ENCODE measurements around the gene DCLK3.

DCLK3 gene

GRCh38 chr3:36763850-36764703 lies at the start of gene DCLK3:
Gene DCLK3, minus strand, starts transcription at chr3:36764553. Its CDS starts 290 bp downstream, at chr3:36764263.
- FAIRE-seq (no peak), DNase-seq (ENCODE audit: extremely low spot score, insufficient read length, low read depth) (no peak)

- FAIRE-seq (no peak), DNase-seq (ENCODE audit: extremely low spot score, insufficient read length, low read depth) (no peak)
Measured at GRCh38 chr3:36813305-36813704, 49.0 kb upstream of the DCLK3 start.

- DNase-seq (ENCODE audit: extremely low spot score, insufficient read length, low read depth) (no peak), FAIRE-seq (no peak)
Measured at GRCh38 chr3:36812240-36812639, 47.9 kb upstream of the DCLK3 start.

- no peak for FAIRE-seq
- no peak for DNase-seq (ENCODE audit: extremely low spot score, insufficient read length, low read depth)
Measured at GRCh38 chr3:36811768-36812167, 47.4 kb upstream of the DCLK3 start.

GRCh38 chr3:36804295-36805055 lies 40.1 kb upstream of the DCLK3 start:
- DNase-seq (ENCODE audit: extremely low spot score, insufficient read length, low read depth) (no peak), FAIRE-seq (no peak)

- FAIRE-seq = no peak
Measured at GRCh38 chr3:36803091-36803791, 38.9 kb upstream of the DCLK3 start.

GRCh38 chr3:36800533-36801116 lies 36.3 kb upstream of the DCLK3 start:
- FAIRE-seq (no peak), DNase-seq (ENCODE audit: extremely low spot score, insufficient read length, low read depth) (no peak)

More at GRCh38 chr3:36803091-36803791, 38.9 kb upstream of the DCLK3 start:
- DNase-seq (ENCODE audit: extremely low spot score, insufficient read length, low read depth) = no peak

- FAIRE-seq (no peak), DNase-seq (ENCODE audit: extremely low spot score, insufficient read length, low read depth) (no peak)
Measured at GRCh38 chr3:36796881-36797280, 32.5 kb upstream of the DCLK3 start.

- DNase-seq (ENCODE audit: extremely low spot score, insufficient read length, low read depth) (no peak), FAIRE-seq (no peak)
Measured at GRCh38 chr3:36796161-36796560, 31.8 kb upstream of the DCLK3 start.

- peak; percentile 12 for FAIRE-seq
- no peak for DNase-seq (ENCODE audit: extremely low spot score, insufficient read length, low read depth)
Measured at GRCh38 chr3:36795622-36796021, 31.3 kb upstream of the DCLK3 start.

GRCh38 chr3:36792342-36792741 lies 28.0 kb upstream of the DCLK3 start:
- FAIRE-seq (no peak), DNase-seq (ENCODE audit: extremely low spot score, insufficient read length, low read depth) (no peak)

GRCh38 chr3:36790765-36791164 lies 26.4 kb upstream of the DCLK3 start:
- no peak for FAIRE-seq
- no peak for DNase-seq (ENCODE audit: extremely low spot score, insufficient read length, low read depth)

- no peak for DNase-seq (ENCODE audit: extremely low spot score, insufficient read length, low read depth)
- FAIRE-seq = no peak
Measured at GRCh38 chr3:36786921-36787890, 22.9 kb upstream of the DCLK3 start.

- no peak for DNase-seq (ENCODE audit: extremely low spot score, insufficient read length, low read depth)
- no peak for FAIRE-seq
Measured at GRCh38 chr3:36784138-36784635, 19.8 kb upstream of the DCLK3 start.

GRCh38 chr3:36777424-36778218 lies 13.3 kb upstream of the DCLK3 start:
- FAIRE-seq (peak; percentile 56), DNase-seq (ENCODE audit: extremely low spot score, insufficient read length, low read depth) (no peak)

GRCh38 chr3:36776436-36776835 lies 12.1 kb upstream of the DCLK3 start:
- DNase-seq (ENCODE audit: extremely low spot score, insufficient read length, low read depth) = no peak
- no peak for FAIRE-seq

- FAIRE-seq = no peak
- no peak for DNase-seq (ENCODE audit: extremely low spot score, insufficient read length, low read depth)
Measured at GRCh38 chr3:36774052-36774451, 9.7 kb upstream of the DCLK3 start.

GRCh38 chr3:36771931-36772330 lies 7.6 kb upstream of the DCLK3 start:
- DNase-seq (ENCODE audit: extremely low spot score, insufficient read length, low read depth) (no peak), FAIRE-seq (no peak)
